ENCODE results near the gene CCM2L.

CCM2L gene

DNA sequence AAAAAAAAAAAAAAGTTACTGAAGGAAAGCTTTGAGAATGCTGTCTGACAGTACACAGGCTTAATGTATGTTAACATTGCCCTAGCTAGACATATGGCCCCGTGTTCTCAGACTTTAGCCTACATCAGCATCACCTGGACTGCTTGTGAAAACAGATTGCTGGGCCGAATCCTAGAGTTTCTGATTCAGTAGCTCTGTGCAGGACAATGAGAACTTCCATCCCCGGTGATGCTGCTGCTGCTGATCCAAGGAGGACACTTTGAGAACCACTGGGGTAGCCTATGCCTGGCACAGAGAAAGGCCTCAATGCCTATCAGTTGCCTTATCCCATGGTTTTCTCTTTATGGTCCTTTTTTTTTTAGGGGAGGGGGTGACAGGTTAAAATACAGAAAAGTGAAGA, 43.4 kb downstream of the CCM2L start:
- DNase-seq (ENCODE audit: extremely low read depth in 1 of 2, low read depth in 1 of 2), result no peak

DNA sequence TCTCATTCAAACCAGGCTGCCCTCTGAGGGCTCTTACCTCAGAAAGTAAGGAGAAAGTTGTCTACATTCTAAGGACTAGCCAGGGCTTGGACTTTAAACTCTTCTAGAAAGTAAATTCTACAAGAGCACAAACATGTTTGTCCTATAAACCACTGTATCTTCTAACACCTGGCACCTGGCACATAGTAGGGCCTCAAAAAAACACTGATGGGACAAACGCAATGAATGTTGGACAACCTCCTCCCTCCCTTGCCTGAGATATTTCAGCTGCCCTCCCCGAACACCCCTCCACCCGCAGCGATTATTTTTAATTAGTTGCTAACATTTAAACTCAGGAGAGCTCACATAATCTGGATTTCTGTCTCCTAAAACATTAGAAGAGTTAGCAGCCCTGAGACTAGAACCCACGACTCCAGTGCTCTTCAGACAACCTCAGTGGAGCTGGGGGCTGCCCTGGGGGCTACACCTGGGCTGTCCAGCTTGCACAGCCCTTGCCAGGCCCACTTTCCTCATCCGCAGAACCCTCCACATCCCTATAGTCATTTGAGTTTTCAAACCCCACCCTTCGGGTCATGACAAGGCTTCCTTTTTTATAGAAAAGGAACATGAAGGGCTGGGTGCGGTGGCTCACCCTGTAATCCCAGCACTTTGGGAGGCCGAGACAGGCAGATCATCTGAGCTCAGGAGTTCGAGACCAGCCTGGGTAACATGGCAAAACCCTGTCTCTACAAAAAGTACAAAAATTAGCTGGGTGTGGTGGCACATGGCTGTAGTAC, 46.7 kb downstream of the CCM2L start:
- DNase-seq (ENCODE audit: extremely low read depth in 1 of 2, low read depth in 1 of 2), result no peak

DNA sequence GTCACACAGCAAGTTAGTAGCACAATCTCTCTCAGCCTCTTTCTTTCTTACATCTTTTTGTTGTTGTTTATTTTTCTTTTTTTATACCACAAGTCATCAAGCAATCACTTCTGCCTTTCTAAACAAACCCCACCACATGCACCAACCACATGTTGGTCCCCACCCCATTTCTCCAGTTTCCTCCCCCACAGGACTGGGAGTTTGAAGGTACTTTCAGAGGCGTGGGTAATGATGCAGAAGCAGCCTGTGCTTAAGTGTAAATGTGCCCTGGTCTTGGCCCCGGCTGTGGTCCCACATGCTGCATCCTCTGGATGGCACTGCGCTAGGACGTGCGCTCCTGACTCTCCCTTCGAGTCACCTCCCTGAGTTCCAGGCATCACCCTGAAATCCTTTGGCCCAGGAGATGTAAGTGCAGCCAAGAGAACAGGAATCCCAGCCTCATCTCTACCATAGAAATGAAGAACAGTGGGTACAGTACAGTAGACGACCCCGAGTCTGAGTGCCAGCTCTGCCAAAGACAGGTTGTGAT, 47.5 kb downstream of the CCM2L start:
- DNase-seq (ENCODE audit: extremely low read depth in 1 of 2, low read depth in 1 of 2), result no peak

DNA sequence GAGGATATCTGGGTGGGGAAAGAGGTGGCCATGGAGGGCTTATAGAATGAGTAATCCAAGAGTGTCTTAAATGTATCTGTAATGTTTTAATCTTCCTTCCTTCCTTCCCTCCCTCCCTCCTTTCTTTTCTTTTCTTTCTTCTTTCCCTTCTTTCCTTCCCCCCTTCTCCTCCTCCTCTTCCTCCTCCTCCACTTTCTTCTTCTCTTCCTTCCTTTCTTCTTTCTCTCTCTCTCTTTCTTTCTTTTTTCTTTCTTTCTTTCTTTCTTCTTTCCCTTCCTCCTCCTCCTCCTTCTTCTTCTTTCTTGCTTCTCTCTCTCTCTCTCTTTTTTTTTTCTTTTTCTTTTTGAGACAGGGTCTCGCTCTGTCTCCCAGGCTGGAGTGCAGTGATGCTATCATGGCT, 49.0 kb downstream of the CCM2L start:
- DNase-seq (ENCODE audit: extremely low read depth in 1 of 2, low read depth in 1 of 2), result no peak

DNA sequence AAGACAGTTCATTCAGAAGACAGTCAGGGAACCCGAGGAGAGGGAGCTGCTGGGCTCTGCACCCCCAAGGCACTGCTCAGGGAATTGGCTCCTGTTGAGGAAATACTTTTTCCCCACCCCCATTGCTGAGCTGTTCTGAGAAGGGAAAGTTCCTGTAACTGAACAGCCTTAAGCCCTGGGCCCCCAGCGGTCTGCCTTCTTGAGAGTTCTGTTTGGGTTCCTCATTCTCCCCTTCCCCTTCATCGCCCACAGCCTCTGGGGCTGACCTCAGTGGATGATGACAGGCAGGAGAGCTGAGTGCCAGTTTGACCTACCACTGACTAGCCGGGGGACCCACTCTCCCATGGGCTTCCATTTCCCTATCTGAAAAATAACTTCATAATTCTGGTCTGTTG, 52.5 kb downstream of the CCM2L start:
- DNase-seq (ENCODE audit: extremely low read depth in 1 of 2, low read depth in 1 of 2), result no peak

DNA sequence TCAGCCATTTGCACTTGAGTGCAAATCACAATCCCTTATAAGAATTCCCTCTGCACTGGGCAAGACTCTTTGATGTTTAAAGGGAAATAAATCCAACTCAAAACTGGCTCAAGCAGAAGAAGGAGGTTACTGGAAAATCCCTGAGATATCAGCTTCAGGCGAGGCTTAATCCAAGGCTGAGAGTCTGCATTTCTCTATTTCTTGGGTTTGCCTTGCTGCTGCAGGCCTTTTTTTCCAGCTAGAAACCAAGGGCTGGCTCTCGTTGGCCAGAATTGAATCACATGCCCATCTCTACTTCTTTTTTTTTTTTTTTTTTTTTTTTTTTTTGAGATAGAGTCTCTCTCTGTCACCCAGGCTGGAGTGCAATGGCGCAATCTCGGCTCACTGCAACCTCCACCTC, 53.5 kb downstream of the CCM2L start:
- no peak for DNase-seq (ENCODE audit: extremely low read depth in 1 of 2, low read depth in 1 of 2)

DNA sequence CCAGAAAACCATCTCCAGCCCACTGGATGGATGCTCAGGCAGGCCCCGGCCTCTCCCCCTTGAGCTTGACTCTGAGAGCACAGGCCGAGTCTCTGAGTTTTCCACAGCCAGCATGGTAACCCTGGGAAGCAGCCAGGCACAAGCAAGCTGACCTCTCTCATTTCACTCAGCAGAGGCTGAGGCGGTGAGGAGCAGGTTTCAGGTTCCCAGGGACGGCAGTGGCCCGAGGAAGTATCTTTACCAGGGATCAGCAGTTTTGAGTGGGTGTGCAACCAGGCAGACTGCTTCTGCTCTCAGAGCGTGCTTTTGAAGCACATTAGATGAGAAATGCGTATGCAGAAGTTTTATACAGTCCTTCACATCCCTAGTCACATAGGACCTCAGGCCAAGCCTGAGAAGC, 54.4 kb downstream of the CCM2L start:
- no peak for DNase-seq (ENCODE audit: extremely low read depth in 1 of 2, low read depth in 1 of 2)

DNA sequence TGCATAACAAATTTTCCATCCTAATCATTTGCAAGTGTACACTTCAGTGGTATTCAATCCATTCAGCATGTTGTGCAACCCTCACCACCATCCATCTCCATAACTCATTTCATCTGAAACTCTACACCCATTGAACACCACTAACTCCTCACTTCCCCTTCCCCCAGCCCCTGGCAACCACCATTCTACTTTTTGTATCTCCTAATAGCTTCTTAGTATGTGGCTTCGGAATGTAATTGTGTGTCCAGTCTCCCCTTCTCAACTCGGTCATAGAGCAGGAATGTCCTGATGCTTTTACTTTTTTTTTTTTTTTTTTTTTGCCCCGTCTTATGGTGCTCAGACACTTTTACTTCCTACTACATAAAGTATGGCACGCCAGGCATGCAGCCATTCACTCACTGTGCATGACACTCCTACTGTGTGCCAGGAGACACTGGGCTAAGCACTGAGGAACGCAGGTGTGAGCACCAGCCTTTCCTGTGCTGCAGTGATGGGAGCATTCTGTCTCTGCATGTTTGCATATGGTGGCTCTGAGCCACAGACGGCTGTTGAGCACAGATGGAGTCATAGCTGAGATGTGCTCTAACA, 57.1 kb downstream of the CCM2L start:
- no peak for DNase-seq (ENCODE audit: extremely low read depth in 1 of 2, low read depth in 1 of 2)

DNA sequence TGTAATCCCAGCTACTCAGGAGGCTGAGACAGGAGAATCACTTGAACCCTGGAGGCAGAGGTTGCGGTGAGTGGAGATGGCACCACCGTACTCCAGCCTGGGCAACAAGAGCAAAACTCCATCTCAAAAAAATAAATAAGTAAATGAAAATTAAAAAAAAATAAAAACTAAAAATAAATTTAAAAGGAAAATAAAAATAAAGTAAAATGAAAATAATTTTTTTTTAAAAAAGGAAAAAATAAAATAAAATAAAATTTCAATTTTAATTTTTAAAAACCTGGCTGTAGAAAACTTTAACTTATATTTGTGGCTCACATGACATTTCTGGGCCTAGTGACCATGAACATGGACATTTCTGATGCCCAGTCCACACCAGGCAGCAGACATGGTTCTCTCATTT, 57.9 kb downstream of the CCM2L start:
- no peak for DNase-seq (ENCODE audit: extremely low read depth in 1 of 2, low read depth in 1 of 2)

DNA sequence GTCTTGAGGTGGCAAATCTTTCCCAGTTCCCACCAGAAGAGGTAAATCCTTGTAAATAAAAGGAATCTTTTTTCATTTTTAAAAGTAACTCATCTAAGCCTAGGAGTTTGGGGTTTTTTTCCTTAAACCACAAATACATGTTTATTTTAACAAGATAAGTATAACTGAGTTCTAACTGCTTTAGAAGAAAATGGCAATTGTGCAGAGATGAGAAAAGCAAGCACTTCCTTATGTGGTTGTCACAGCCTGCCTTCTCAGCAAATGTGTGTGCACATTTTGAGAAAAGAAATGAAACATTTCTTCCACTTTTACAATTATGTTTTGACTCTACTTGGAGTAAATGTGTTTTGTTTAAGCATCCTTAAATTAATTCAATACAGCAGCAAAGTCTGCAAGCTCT, 59.5 kb downstream of the CCM2L start:
- no peak for DNase-seq (ENCODE audit: extremely low read depth in 1 of 2, low read depth in 1 of 2)

DNA sequence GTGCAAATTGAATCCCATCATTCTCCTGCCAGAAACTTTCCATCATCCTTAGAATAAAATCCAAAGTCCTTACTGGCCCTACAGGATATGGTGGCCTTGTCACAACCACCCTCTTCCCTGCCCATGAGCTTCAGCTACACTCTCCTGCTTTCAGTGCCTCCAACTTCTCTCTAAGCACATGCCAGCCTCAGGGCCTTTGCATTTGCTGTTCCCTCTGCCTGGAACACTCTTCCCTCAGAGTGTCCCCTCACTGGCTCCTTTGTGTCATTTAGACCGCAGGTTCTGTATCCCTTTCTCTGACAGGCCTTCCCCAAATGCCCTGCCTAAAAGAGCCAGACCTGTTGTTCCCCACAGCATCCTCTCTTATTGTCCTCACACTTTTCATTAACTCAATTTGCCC, 60.0 kb downstream of the CCM2L start:
- DNase-seq (ENCODE audit: extremely low read depth in 1 of 2, low read depth in 1 of 2), result no peak

DNA sequence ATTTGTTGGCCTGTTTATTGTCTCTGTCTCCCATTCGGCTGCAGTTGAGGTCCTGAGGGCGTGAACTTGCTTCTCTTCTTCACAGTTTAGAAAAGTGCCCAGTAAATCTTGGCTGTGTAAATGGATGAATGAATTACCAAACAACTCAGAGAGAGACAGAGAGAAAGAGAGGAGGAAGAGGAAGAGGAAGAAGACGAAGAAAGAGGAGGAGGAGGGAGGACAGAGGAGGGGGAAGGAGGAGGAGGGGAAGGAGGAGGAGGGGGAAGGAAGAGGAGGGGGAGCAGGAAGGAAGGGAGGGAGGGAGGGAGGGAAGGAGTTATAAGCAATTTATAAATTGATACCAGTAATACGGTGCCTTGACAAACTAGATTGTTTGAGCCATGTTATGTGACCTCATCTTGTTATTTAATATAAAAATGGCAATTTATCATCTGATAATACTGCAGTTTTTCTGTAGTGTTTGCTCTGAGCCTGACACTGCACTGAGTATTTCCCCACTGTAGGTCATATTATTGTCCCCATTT, 60.5 kb downstream of the CCM2L start:
- no peak for DNase-seq (ENCODE audit: extremely low read depth in 1 of 2, low read depth in 1 of 2)

DNA sequence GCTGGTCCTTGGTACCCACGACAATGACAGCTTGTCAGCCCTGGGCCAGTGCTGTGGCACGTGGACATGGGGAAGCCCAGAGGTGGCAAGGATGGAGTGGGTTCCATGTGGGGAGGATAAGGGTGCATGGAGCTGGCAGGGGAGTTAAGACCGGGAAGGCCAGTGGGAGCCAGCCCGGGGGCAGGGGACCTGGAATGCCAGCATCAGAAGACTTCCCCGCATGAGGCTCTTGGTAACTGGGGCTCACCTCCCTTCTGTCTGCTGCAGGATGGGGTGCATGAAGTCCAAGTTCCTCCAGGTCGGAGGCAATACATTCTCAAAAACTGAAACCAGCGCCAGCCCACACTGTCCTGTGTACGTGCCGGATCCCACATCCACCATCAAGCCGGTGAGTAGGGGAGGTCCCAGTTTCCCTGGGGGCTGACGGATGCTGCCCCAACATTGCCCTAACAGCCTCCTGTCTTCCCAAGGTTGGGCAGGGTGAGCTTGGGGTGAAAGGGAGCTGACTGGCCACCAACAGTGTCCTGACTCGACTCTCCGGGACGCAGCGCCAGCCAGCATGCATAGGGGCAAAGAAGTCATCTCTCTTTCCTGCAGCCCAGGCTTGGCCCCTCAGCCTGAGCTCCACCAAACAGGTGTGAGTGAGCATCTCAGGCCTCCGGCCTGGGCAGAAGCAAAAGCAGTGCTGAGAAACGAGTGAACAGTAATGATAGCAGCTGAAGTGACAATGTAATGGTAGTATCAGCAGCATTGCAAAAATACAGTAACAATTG, 61.3 kb downstream of the CCM2L start:
- DNase-seq (ENCODE audit: extremely low read depth in 1 of 2, low read depth in 1 of 2), result no peak

DNA sequence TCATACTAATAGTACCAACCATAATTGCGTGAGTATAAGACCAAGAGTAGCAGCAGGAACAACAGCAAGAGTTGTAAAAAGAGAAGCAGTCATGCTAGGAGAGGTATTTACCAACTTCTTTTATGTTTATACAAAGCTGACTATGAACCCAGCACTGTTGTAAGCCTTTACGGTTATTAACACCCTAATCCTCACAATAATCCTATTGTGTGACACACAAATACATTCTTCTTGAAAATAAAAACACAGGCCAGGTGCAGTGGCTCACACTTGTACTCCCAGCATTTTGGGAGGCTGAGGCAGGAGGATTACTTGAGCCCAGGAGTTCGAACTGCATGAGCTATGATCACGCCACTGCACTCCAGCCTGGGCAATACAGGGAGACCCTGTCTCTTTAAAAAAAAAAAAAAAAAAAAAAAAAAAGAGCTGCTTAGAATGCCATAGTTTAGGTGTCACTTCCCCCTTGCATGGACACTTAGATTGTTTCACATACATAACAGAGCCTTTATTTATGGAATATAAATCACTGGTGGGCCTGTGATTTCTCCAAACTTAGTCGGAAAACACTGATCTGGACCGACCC, 62.0 kb downstream of the CCM2L start:
- no peak for DNase-seq (ENCODE audit: extremely low read depth in 1 of 2, low read depth in 1 of 2)

DNA sequence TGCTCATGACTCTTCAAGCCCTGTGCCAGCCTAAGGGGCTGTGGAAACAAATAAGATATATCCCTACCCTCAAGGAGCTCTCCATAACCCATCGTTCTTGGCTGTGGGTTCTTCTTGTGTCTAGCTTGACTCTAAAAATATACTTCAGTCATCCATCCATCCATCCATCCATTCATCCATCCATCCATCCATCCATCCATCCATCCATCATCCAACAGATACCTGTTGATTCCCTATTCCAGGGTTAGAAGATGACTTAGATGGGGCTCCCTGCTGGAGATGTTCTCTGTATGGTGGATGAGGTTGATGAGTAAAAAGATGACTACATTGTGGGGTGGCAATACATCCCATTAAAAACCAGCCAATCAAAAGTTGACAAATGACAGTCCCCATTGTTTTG, 65.3 kb downstream of the CCM2L start:
- DNase-seq (ENCODE audit: extremely low read depth in 1 of 2, low read depth in 1 of 2), result no peak

DNA sequence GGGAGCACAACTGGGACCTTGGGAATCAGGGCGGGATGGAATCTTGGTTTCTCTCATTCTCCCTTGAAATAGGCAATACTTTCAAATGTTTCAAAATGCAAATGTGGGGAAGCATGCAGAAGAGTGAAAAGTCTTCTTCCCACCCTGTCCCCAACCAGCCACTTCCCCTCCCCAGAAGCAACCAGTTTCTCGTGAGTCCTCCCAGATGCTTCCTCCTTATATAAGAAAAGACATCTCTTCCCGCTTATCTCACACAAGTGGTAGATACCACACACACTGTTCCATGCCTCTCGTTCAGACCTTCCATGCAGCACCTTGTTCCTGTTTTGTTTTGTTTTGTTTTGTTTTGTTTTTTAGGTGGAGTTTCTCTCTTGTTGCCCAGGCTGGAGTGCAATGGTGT, 67.0 kb downstream of the CCM2L start:
- no peak for DNase-seq (ENCODE audit: extremely low read depth in 1 of 2, low read depth in 1 of 2)

DNA sequence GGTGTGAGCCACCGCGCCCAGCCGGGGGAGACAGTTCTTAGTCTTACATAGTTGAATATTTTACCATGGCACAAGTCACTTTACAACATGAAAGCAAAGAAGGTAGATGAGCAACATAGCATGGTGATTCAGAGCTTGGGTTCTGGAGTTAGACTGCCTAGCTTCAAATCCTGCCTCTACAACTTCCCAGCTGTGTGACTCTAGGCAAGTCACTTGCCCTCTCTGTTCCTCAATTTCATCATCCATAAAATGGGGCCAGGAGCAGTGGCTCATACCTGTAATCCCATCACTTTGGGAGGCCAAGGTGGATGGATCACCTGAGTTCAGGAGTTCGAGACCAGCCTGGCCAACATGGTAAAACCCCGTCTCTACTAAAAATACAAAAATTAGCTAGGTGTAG, 68.1 kb downstream of the CCM2L start:
- no peak for DNase-seq (ENCODE audit: extremely low read depth in 1 of 2, low read depth in 1 of 2)

DNA sequence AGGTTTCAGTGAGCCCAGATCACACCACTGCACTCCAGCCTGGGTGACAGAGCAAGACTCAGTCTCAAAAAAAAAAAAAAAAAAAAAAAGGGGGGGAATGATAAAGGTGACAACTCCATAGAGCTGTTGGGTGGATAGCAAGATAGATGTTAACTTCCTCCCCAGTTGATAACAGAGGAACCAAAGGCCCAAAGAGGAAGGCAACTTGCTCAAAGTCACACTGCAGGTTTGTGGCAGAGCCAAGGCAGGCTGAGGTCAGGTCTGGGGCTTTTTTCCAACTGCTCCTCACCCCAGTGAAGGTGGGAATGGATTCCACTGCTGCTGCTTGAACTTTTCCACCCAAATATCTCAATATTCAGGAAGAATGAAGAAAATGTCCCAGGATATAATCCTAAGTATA, 68.6 kb downstream of the CCM2L start:
- no peak for DNase-seq (ENCODE audit: extremely low read depth in 1 of 2, low read depth in 1 of 2)

DNA sequence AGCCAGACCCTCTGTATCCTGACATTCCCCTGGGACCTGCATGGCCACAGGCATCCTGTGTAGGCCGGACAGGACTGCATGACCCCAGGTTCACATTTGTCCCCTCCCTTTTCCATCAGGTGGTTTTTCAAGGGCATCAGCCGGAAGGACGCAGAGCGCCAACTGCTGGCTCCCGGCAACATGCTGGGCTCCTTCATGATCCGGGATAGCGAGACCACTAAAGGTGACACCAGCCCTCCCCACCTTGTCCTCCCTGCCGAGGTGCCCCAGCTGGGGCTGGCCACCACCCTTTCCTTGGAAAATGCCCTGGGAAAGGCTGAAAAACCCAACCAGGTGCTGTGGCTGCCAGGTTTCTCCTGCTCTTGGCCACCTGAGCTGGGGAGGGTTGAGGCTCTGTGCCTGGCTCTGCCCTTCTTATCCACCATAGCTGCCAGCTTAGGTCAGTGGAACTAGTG, 69.4 kb downstream of the CCM2L start:
- DNase-seq (ENCODE audit: extremely low read depth in 1 of 2, low read depth in 1 of 2), result no peak

DNA sequence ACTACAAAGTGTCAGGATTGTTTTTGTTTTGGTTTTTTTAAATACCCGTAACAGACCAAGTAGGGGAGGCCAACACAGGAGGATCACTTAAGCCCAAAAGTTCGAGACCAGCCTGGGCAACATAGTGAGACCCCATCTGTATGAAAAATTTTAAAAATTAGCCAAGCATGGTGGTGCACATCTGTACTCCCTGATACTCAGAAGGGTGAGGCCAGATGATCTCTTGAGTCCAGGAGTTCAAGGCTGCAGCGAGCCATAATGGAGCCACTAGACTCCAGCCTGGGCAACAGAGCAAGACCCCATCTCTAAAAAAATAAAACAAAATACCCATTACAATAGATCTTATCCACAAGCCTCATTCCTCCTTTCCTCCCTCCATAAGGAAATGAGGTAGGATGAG, 70.5 kb downstream of the CCM2L start:
- DNase-seq (ENCODE audit: extremely low read depth in 1 of 2, low read depth in 1 of 2), result no peak
